Prostate gland (tissue), 2 donors: ENCODE data around the gene POU6F1. TPM values are rescaled to one million over a fixed set of nuclear protein-coding genes. Genes with fewer than 3 reads are reported as not detected.

Experiments
- DNase-seq: peaks from one replicate; pipeline ENCODE4 v3.0.0-alpha.2; 2019; ENCODE audit warnings: low spot score
- H3K27ac ChIP-seq, 2 donors: fragments of 200-600 bp; sonication (generic); 2 replicates each; pipeline ENCODE4 v1.5.1; 2017 to 2019
- H3K27me3 ChIP-seq: fragments of 200-600 bp; sonication (generic); replicated peaks from 2 replicates; pipeline ENCODE4 v1.5.1; 2019; ENCODE audit not compliant: insufficient read depth
- H3K36me3 ChIP-seq, 2 donors: fragments of 200-600 bp; sonication (generic); 1 replicate in 1 of 2; 2 replicates in 1 of 2; pipeline versions ENCODE4 v1.5.1 to v1.8.1; 2017 to 2019
- H3K4me1 ChIP-seq: fragments of 200-600 bp; sonication (generic); replicated peaks from 2 replicates; pipeline ENCODE4 v1.5.1; 2019
- H3K4me3 ChIP-seq, 2 donors: fragments of 200-600 bp; sonication (generic); 2 replicates each; pipeline ENCODE4 v1.5.1; 2017 to 2019
- H3K9me3 ChIP-seq: fragments of 200-600 bp; sonication (generic); 2 replicates; pipeline ENCODE4 v1.5.1; 2017
- POLR2A ChIP-seq: fragments of 450-650 bp; IDR thresholded peaks from one replicate; pipeline ENCODE4 v1.6.1; 2016; ENCODE audit warnings: antibody characterized with exemption, mild to moderate bottlenecking
- POLR2AphosphoS5 ChIP-seq: sonication (generic); formaldehyde crosslinking; IDR thresholded peaks from one replicate; pipeline ENCODE4 v1.6.1; 2017; ENCODE audit warnings: antibody characterized with exemption
- WGBS: methylation state at CpG from one replicate; pipeline ENCODE4 v1.1.5; 2018; 5-methylcytosine and 5-hydroxymethylcytosine counted together
- intact Hi-C: fragments of 100-400 bp; cut with DNase I; formaldehyde crosslinking; loops from one replicate; pipeline ENCODE4 v1.14.2; 2022
- total RNA-seq, 2 donors: library from RNA; depleted of rRNA; stranded (reverse); fragments of >200 nt; gene quantifications; one replicate each; pipeline ENCODE4 v1.1.0, GENCODE V29; 2016
- TF ChIP-seq, protein P1 (sequence below), 4 experiments: fragments of 200-600 bp in 2 of 4; fragments of 450-650 bp in 2 of 4; sonication (generic) in 2 of 4; IDR thresholded peaks; 1 replicate in 3 of 4; 2 replicates in 1 of 4; pipeline ENCODE4 v1.5.1; 2016 to 2019; ENCODE audit warnings: antibody characterized with exemption in 4 of 4, mild to moderate bottlenecking in 2 of 4, moderate library complexity in 2 of 4

Gene POU6F1
- total RNA-seq, 2 donors from 2014 or later = 13.5 to 17.2 TPM

GRCh38 chr12:51238510-51239334 is 20.9 kb upstream of the POU6F1 start, which contains the start of gene DAZAP2:
Gene DAZAP2, plus strand, starts transcription at chr12:51238826. Its CDS starts 82 bp downstream, at chr12:51238908.
- Histone ChIP-seq H3K27me3 (no peaks in the 10 kb centered on the region), H3K27ac (peak within 1 kb of the TSS; percentile 100), H3K9me3 (no peaks in the 10 kb centered on the region), H3K4me1 (peaks cover 6% of the 10 kb centered on the region), H3K36me3 (peaks cover 0 to 4% of the 10 kb centered on the region in 2 donors), H3K4me3 (peak within 1 kb of the TSS; percentile 98 to 100)
- intact Hi-C loops = loop anchor here (1.0 to 10.0 kb wide), 3 partner anchors 20 to 414 kb away; partner anchors contain the start of gene POU6F1
- peak; percentile 97 for DNase-seq
- TF ChIP-seq POLR2A (peak; percentile 88), POLR2AphosphoS5 (peak; percentile 87)
- TF ChIP-seq, protein P1, sequence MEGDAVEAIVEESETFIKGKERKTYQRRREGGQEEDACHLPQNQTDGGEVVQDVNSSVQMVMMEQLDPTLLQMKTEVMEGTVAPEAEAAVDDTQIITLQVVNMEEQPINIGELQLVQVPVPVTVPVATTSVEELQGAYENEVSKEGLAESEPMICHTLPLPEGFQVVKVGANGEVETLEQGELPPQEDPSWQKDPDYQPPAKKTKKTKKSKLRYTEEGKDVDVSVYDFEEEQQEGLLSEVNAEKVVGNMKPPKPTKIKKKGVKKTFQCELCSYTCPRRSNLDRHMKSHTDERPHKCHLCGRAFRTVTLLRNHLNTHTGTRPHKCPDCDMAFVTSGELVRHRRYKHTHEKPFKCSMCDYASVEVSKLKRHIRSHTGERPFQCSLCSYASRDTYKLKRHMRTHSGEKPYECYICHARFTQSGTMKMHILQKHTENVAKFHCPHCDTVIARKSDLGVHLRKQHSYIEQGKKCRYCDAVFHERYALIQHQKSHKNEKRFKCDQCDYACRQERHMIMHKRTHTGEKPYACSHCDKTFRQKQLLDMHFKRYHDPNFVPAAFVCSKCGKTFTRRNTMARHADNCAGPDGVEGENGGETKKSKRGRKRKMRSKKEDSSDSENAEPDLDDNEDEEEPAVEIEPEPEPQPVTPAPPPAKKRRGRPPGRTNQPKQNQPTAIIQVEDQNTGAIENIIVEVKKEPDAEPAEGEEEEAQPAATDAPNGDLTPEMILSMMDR (IDR thresholded peaks at IDR 0.05) = peak; percentile 28 to 56 (median 36)
- under 1% methylated on average over 59 of the region's 70 CpGs for WGBS

DNA sequence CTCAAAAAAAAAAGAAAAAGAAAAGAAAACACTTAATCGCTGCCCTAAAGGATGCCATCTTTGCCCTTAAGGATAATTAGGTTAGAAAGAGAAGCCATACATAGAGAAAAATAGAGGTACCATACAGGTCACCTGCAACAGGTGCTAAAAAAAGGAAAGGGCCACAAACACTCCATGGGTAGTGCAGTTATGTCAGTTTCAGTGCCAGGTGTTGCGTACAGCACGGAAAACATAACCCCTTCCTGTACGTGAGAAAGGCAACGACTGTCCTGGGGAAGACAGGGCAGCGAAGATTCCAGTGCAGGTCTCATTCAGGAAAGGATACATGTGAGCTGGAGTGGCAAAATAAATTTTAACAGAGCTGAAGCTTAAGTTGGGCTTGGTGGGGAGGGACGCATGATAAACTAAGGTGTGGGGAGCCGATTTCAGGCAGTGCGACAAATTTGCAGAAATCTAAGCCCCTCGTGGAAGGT is 20.2 kb upstream of the POU6F1 start:
- Histone ChIP-seq H3K27me3 (no peaks in the 10 kb centered on the region), H3K27ac (peak overlapping the region; percentile 100), H3K36me3 (peaks cover 0 to 4% of the 10 kb centered on the region in 2 donors), H3K4me1 (peaks cover 6% of the 10 kb centered on the region), H3K9me3 (no peaks in the 10 kb centered on the region), H3K4me3 (peak overlapping the region; percentile 98 to 100)
- DNase-seq = peak; percentile 57
- 7% methylated on average over 10 of the region's 10 CpGs for WGBS
- TF ChIP-seq, protein P1 (IDR thresholded peaks at IDR 0.05) = no peak
- peak; percentile 40 for TF ChIP-seq POLR2AphosphoS5
- intact Hi-C loops = loop anchor here (1.0 to 10.0 kb wide), 3 partner anchors 19 to 413 kb away; partner anchors contain the start of gene POU6F1

- H3K4me3 ChIP-seq = no peak overlapping the region
- H3K36me3 ChIP-seq = no peaks in the 10 kb centered on the region
- H3K9me3 ChIP-seq = no peaks in the 10 kb centered on the region
- no peak overlapping the region for H3K27ac ChIP-seq
- TF ChIP-seq POLR2AphosphoS5 (no peak), POLR2A (no peak)
- TF ChIP-seq, protein P1 (IDR thresholded peaks at IDR 0.05) = no peak
- 45% methylated on average over 5 of the region's 5 CpGs for WGBS
- intact Hi-C loops = loop anchor here (10.0 kb wide), 1 partner anchor 410 kb away; no protein-coding TSS in a partner anchor
- H3K27me3 ChIP-seq = no peaks in the 10 kb centered on the region
- H3K4me1 ChIP-seq = no peaks in the 10 kb centered on the region
- DNase-seq = no peak
Observed at GRCh38 chr12:51234530-51234929, 16.7 kb upstream of the POU6F1 start.

GRCh38 chr12:51232642-51233041 is 14.8 kb upstream of the POU6F1 start:
- H3K27me3 ChIP-seq = no peaks in the 10 kb centered on the region
- H3K4me1 ChIP-seq = no peaks in the 10 kb centered on the region
- TF ChIP-seq POLR2AphosphoS5 (peak; percentile 65), POLR2A (no peak)
- TF ChIP-seq, protein P1 (IDR thresholded peaks at IDR 0.05) = no peak
- intact Hi-C loops = loop anchor here (10.0 kb wide), 1 partner anchor 408 kb away; no protein-coding TSS in a partner anchor
- H3K4me3 ChIP-seq = no peak overlapping the region
- H3K36me3 ChIP-seq = no peaks in the 10 kb centered on the region
- no peak for DNase-seq
- no peaks in the 10 kb centered on the region for H3K9me3 ChIP-seq
- H3K27ac ChIP-seq = no peak overlapping the region
